ENCODE measurements around the gene PRAMEF14.
"Not testable (repeated sequence)": the region's sequence is repeated elsewhere in the genome, so short reads cannot be mapped to it uniquely, and the experiment has no call there.

- not testable (repeated sequence) for TF ChIP-seq CTCF (IDR thresholded peaks at IDR 0.05; ENCODE audit: insufficient read depth, low read depth, low read length); EZH2 (IDR thresholded peaks at IDR 0.05; ENCODE audit: insufficient read depth, low read length)
These were observed 46.1 kb upstream of the PRAMEF14 start for GRCh38 chr1:13393004-13393403.
